ENCODE results near the gene PVR.

DNA sequence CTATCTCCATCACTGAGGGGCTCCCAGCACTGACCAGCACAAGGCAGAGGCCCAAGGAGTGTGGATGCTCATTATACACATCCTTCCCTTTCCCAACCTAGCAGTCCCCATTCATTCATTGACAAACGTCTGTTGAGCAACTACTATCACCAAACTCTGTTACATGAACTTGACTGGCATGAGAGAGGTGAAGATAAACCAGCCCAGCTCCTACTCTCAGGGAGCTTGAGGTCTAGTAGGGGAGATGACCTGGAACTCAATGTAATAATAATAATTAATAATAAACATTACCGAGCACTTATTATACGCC is 46.4 kb downstream of the PVR start:
- no peak for TF ChIP-seq EZH2 (IDR thresholded peaks at IDR 0.05; ENCODE audit: borderline replicate concordance, control insufficient read depth, low read depth, low read length)
- TF ChIP-seq, protein P1, sequence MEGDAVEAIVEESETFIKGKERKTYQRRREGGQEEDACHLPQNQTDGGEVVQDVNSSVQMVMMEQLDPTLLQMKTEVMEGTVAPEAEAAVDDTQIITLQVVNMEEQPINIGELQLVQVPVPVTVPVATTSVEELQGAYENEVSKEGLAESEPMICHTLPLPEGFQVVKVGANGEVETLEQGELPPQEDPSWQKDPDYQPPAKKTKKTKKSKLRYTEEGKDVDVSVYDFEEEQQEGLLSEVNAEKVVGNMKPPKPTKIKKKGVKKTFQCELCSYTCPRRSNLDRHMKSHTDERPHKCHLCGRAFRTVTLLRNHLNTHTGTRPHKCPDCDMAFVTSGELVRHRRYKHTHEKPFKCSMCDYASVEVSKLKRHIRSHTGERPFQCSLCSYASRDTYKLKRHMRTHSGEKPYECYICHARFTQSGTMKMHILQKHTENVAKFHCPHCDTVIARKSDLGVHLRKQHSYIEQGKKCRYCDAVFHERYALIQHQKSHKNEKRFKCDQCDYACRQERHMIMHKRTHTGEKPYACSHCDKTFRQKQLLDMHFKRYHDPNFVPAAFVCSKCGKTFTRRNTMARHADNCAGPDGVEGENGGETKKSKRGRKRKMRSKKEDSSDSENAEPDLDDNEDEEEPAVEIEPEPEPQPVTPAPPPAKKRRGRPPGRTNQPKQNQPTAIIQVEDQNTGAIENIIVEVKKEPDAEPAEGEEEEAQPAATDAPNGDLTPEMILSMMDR (IDR thresholded peaks at IDR 0.05 in 2 of 3, conservative IDR thresholded peaks at IDR 0.05 in 1 of 3; ENCODE audit: control insufficient read depth in 2 of 3, extremely low read depth in 1 of 3, insufficient read depth in 1 of 3, low read depth in 3 of 3, low read length in 3 of 3): no peak
- TF ChIP-seq GABPA (IDR thresholded peaks at IDR 0.05; ENCODE audit: low read depth): no peak
- no peak for TF ChIP-seq FOS (IDR thresholded peaks at IDR 0.05; ENCODE audit: borderline replicate concordance, extremely low read depth, insufficient read length)
- TF ChIP-seq TAF1 (IDR thresholded peaks at IDR 0.05; ENCODE audit: borderline replicate concordance, low read depth, low read length): no peak
